ENCODE measurements around the gene NUP50.

The NUP50 gene

DNA sequence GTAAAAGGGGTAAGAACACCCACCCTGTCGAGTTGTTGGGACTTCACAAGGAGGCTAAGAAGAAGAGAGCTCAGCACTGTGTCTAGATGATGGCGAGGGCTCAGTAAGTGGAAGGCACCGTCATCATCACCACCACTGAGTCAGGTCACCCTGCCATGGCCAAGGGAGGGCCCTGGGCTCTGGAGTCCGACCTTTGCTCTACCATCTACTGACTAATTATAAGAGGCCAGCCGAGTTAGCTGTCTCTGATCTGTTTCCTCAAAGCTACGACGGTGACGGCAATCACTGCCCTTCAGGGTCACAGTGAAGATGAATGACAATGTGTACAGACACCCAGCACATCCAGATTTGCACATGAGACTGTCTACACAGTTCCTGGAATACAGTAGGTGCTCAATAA lies 47.7 kb downstream of the NUP50 start:
- no peak for DNase-seq

DNA sequence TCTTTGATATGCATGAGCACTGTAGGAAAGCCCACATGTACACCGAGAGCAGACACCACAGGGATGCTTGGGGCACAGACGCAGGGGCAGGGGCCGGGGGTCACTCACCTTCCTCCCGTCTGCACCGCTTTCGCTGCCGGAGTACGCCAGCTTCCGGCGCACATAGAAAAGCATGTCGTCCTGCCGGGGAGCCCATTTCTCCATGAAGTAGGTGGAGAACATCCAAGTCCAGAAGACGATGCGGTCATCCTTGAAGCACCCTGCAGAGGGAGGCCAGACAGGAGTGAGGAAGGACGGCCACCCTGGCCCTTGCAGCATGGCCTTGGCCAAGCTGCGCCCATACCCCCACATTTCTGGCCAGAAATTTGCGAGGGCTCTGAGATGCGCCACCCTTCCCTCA lies 48.1 kb downstream of the NUP50 start:
- no peak for DNase-seq

- no peak for DNase-seq
Measured at GRCh38 chr22:45212306-45212709, 48.6 kb downstream of the NUP50 start.

- DNase-seq = no peak
Measured at GRCh38 chr22:45212992-45213751, 49.4 kb downstream of the NUP50 start.

DNA sequence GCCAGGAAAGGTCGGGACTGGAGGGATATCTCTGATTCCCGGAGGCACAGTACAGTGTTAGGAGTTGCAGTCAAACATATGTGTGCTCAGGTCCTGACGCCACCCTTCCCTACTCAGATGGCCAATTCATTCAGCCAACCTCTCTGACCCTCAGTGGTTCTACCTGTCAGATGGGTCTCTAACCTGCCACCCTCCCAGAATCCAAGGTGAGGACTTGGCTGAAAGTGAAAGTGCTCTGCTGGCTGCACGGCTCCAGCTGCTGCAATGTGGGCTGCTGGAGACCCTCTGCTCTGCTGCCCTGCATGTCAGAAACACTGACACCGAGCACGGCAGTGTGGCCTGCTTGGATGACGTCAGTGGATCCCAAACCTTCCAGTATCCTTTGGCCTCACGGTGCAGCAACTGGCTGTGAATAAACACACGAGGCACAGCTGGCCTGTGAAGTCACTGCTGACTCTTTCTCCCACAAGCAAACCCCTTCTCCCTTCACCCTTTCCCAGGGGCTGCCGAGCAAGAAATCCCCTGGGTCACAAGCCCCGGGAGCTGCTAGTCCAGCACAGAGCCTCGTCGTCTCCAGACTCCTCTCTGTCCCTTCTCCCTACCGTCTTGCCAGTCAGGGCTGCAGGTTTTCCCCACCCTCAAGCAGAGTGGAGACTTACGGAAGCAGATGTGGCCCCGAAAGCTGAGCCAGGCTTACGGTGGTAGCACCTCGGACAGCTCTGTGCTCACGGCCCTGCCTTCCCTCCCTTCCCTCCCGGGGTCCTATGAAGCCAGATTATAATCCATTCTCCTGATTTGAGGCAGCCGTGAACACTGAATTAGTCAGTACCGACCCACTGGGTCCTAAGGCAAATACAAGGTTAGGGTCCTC lies 52.6 kb downstream of the NUP50 start:
- no peak for DNase-seq

- no peak for DNase-seq
Measured at GRCh38 chr22:45217345-45217744, 53.6 kb downstream of the NUP50 start.

- no peak for DNase-seq
Measured at GRCh38 chr22:45217806-45218205, 54.1 kb downstream of the NUP50 start.

- DNase-seq = no peak
Measured at GRCh38 chr22:45218976-45219375, 55.3 kb downstream of the NUP50 start.

GRCh38 chr22:45221201-45221600 lies 57.5 kb downstream of the NUP50 start:
- no peak for DNase-seq

DNA sequence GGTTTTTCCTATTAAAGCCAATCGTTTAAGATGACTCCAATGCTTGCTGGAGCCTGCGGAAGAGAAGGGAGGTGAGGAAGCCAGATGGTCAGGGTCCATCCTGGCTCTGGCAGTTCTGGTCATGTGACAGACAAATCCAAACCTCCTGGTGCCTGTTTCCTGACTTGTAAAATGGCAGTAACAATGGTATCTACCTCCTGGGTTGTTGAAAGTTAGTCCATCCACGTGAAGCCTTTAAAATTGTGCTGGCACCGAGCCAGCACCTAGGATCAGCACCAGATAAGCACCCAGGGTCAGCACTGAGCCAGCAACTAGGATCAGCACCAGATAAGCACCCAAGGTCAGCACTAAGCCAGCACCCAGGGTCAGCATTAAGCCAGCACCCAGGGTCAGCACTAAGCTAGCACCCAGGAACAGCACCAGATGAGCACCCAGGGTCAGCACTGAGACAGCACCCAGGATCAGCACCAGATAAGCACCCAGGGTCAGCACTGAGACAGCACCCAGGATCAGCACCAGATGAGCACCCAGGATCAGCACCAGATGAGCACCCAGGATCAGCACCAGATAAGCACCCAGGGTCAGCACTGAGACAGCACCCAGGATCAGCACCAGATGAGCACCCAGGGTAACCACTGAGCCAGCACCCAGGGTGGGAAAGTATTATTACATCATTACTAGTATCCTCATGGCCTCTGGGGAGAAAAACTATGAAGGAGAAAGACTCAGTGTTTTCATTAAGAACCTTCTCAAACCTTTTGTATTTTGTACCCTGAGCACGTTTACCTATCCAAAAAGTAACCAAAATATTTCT lies 59.8 kb downstream of the NUP50 start:
- DNase-seq = no peak

GRCh38 chr22:45224331-45224730 lies 60.6 kb downstream of the NUP50 start:
- no peak for DNase-seq

DNA sequence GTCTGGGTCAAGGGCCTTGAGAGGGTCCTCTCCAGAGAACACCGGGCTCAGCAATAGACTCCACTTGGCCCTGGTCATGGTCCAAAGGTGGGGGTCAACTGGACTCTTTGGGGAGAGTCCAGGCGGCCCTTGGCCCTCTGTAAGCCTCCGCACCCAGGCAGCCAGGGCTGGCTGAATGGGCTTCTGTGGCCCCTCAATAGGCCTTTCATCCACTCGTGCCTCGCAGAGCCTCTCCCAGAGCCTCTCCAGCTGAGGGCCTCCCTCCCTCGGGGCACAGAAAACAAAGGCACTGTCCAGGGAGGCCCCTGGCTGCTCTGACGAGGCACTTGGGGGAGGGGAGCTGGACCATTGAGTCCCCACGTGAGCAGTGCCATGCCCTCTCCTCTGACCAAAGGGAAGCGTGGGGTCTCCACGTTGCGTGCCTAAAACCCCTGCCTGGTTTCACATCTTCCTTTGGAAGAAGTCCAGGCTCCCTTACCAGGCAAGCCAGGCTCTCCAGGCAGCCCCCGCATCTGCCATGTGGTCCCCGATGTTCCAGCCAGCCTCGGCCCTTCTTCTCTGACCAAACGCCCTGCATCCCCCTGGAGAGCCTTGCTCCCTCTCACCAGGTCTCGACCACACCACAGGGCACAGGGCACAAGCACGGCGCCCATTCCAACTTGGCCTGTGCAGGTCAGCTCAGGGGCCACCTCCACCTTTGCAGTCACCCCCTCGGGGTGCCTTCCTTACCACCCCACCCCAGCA lies 61.4 kb downstream of the NUP50 start:
- no peak for DNase-seq

- DNase-seq = no peak
Measured at GRCh38 chr22:45225732-45226502, 62.2 kb downstream of the NUP50 start.

- no peak for DNase-seq
Measured at GRCh38 chr22:45226503-45227186, 62.9 kb downstream of the NUP50 start.

DNA sequence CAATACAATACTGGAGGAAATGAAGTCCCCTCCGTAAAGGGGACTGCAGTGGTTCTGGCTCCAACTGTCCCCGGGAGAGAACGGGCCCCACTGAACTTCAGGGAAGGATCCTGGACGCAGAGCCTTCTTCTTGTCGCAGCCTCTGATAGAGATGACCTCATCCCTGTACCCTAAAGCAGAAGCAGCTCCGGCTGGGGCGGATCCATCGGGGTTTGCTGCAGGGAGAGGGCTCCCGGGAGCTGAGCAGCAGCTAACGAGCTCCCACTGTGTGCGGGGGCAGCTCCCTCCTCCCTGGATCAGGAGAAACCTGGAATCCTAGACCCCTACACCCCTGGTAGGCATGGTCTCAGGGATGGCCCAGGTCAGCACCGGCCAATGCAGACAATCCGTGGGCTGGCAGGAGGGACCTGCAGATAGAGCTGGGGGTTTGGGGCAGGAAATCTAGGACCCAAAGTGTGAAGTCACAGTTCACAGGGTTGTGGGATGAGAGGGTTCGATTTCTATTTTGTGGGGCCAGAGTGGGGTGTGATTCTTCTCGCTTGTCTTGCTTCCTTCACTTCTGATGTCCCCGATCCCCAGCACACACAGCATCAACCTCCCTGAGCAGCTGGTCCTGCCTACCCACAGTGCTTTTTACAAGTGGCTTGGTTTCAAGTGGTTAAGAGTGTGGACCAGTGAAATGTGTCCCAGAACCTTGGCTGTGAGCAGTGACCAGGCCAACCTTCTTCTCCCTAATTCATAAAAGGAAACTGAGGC lies 64.1 kb downstream of the NUP50 start:
- DNase-seq = no peak

DNA sequence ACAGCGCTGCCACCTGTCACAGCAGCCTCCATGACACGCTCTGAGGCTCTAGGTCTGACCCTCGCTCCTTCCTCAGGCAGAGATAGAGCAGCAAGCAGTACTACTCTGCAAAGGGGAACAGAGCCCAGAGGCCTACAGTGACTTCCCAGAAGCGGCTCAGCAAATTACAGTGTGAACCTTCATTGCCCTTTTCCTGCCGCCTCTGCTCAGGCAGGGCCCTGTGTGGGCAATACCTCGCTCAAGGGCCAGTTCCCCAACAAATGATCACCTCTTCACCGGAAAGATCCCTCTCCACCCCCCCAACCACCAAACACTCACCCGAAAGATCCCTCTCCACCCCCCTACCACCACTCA lies 64.7 kb downstream of the NUP50 start:
- DNase-seq = no peak

- DNase-seq = no peak
Measured at GRCh38 chr22:45229181-45229580, 65.5 kb downstream of the NUP50 start.

- DNase-seq = no peak
Measured at GRCh38 chr22:45230026-45230721, 66.4 kb downstream of the NUP50 start.

GRCh38 chr22:45231293-45231692 lies 67.6 kb downstream of the NUP50 start:
- no peak for DNase-seq

DNA sequence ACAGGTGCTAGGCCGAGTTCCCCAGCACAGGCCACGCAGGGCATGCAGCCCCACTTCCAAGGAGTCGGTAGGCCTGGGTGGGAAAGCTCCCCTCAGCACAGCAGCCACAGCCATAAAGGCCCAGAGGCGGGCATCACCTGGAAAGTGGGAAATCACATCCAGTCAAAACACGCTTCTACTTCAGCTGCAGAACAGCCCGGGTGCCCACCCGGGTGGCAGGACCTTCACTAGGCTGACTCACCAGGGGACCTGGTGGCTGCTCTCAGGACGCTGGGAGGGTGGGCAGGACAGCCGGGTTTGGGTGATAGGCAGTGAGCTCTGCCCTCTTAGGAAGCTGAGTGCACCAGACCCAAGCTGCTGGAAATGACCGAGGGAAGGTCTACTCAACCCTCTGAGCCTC lies 69.7 kb downstream of the NUP50 start:
- no peak for DNase-seq

All from activated naive CD4-positive, alpha-beta T cell (primary cell).